ENCODE data around the gene SLC45A3.
"Not testable (repeated sequence)": the region's sequence is repeated elsewhere in the genome, so short reads cannot be mapped to it uniquely, and the experiment has no call there.

DNA sequence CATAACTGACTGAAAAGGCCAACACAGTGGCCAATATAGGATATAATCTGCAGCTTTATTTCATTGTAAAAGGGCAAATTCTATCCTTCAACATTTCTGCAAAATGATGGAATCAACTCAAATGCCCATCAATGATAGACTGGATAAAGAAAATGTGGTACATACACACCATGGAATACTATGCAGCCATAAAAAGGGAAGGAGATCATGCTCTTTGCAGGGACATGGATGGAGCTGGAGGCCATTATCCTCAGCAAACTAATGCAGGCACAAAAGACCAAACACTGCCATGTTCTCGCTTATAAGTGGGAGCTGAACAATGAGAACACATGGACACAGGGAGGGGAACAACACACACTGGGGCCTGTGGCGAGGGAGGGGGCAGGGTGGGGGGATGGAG, 40.4 kb upstream of the SLC45A3 start:
- TF ChIP-seq POLR2AphosphoS5 (IDR thresholded peaks at IDR 0.05; ENCODE audit: insufficient read depth, low read depth, low read length); EZH2 (IDR thresholded peaks at IDR 0.05; ENCODE audit: borderline replicate concordance, low read depth, low read length, severe bottlenecking); POLR2A (IDR thresholded peaks at IDR 0.05; ENCODE audit: low read depth, low read length): not testable (repeated sequence)
- TF ChIP-seq, protein P1, sequence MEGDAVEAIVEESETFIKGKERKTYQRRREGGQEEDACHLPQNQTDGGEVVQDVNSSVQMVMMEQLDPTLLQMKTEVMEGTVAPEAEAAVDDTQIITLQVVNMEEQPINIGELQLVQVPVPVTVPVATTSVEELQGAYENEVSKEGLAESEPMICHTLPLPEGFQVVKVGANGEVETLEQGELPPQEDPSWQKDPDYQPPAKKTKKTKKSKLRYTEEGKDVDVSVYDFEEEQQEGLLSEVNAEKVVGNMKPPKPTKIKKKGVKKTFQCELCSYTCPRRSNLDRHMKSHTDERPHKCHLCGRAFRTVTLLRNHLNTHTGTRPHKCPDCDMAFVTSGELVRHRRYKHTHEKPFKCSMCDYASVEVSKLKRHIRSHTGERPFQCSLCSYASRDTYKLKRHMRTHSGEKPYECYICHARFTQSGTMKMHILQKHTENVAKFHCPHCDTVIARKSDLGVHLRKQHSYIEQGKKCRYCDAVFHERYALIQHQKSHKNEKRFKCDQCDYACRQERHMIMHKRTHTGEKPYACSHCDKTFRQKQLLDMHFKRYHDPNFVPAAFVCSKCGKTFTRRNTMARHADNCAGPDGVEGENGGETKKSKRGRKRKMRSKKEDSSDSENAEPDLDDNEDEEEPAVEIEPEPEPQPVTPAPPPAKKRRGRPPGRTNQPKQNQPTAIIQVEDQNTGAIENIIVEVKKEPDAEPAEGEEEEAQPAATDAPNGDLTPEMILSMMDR (IDR thresholded peaks at IDR 0.05; ENCODE audit: extremely low read depth in 1 of 2, insufficient read depth in 1 of 2, low read depth in 1 of 2, low read length in 2 of 2): not testable (repeated sequence)
- TF ChIP-seq, protein P2, sequence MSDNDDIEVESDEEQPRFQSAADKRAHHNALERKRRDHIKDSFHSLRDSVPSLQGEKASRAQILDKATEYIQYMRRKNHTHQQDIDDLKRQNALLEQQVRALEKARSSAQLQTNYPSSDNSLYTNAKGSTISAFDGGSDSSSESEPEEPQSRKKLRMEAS (IDR thresholded peaks at IDR 0.05; ENCODE audit: insufficient read depth, insufficient read length): not testable (repeated sequence)

All from endothelial cell of umbilical vein (primary cell).